UCSD-AML1 (cell line): ENCODE results near the gene KRT3.

Experiments
- DNase-seq: peaks from one replicate; lab custom pipeline; 2025; ENCODE audit not compliant: unreplicated experiment; lab: John Stamatoyannopoulos, UW

KRT3 gene

DNA sequence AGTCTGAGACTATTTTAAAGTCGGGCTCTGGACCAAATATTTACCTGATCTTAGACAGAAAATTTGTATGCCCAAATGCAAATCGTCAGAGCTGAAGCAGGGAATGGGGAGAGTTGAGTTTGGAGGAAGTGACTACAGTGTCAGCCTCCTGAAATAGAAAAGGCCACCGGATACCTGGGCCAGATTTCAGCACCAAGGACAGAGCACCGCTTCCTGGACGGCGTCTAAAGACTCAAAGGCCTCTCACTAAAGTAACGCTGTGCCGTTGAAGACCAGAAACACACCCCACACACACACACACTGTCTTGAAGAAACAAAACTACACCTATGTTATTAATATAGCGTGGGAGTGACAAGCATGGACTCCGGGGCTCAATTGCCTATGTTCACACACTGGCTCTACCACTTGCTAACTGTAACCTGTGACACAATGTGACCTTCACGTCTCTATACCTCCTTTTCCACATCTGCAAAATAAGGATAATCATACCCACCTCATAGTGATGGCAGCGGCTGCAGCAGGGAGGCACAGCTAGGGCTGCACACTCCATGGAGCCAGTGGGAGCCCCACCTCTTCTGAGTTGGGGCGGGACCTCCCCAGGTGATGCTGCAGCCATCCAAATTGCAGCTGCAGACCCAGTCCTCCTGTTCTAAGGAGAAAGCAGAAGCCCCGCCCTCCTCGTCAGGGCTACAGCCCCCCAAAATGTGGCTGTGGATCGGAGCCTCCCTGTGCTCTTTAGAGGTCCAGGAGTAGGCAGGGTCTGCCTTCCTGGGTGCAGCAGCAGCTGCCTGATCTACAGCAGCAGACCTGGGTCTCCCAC, 54.3 kb downstream of the KRT3 start:
- DNase-seq, result peak; percentile 73

DNA sequence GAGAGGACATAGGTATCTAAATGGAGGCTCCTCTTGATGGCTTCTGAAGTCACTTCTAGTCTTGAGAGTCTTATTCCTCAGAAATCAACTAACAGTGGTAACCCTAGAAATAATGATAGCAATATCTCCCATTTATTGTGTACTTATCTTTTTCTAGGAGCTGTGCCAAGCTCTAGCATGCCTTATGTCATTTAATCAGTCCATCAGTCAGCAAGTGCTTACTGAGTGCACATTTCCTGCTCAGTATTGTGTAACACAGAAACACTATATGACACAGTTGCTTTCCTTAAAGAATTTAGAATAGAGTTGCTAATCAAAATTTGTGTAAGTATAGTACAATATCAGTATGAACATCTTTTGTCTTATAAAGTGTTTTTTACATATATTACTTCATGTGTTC, 55.3 kb downstream of the KRT3 start:
- no peak for DNase-seq

DNA sequence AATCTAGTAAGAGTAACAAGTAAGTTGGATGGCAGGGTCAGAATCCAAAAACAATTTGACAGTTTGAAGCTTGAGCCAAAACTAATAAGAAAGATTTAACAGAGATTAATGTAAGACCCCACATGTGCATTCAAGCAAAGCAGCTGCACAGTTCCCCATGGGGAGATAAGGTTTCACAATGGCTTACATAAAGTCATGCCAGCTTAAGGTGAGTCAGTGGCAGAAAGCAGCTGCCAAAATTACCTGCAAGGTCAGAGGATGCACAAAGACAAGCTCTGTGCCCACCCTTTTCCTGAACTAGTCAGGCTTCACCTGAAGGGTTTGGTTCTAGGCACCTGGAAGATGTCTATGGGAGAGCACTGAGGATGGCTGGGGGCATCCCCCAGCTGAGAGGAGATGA, 56.0 kb downstream of the KRT3 start:
- no peak for DNase-seq
